HG03280 (cell line): Measurements from ENCODE around the gene TNKS2.
"Not testable (repeated sequence)": the region's sequence is repeated elsewhere in the genome, so short reads cannot be mapped to it uniquely, and the experiment has no call there.

ENCODE experiments used
- ATAC-seq: cut with Tn5 transposase; IDR thresholded peaks from one replicate; pipeline ENCODE4 v1.9.1; 2021; ENCODE audit warnings: mild to moderate bottlenecking, moderate library complexity; ENCODE audit not compliant: unreplicated experiment

TNKS2 gene

DNA sequence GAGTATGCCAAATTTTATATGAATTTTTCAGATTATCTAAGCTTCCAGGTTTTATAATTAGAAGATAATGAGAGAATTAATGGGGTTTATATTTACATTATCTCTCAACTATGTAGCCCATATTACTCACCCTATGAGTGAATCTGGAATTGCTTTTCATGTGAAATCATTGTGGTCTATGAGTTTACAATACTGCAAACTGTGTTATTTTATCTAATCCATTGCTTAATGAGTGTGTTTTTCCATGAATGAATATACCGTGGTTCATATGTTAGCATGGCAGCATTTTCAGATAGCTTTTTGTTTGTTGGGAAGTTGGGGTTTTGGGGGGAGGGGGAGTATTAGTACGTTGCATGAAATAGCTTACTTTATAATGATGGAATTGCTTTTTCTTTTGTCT is 66.5 kb downstream of the TNKS2 start:
- no peak for ATAC-seq

DNA sequence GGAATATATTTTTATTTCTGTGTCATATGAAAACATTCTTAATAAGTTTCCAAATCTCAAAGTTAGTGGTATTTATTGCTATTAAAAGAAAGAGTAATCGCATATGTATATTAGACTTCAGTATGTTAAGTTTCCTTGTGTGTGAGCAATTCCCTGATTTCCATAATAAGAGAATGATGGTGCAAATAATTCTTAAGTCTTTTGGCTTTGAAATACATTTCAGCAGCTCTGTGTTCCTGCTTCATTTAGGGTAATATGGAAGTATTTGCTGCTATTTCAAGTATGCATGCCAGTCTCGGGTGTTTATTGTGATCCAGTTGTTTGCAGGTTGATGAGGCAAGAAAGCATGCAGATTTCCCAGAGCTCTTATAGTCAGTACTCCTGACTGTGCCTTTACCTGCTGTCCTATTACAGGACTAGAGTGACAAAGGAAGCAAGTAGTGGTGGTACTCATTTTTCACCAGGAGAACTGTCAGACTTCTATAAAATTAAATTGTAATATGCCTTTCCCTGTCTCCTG is 67.4 kb downstream of the TNKS2 start:
- no peak for ATAC-seq

DNA sequence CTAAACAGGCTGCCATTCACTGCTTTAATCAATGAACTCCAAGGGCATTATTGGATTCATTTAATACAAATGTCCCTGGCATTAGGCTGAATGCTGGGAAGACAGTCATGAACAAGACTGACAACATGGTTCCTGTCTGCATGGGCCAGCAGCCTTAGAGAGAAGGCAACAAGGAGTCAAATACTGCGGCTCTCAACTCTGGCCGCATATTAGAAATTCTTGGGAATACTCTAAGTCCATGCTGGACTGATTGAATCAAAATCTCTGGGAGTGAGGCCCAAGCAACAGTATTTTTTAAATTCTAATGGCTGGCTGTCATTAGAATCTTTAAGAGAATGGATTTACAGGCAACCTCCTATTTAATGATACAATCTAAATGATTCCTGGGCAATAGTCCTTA is 76.9 kb downstream of the TNKS2 start:
- ATAC-seq: no peak

DNA sequence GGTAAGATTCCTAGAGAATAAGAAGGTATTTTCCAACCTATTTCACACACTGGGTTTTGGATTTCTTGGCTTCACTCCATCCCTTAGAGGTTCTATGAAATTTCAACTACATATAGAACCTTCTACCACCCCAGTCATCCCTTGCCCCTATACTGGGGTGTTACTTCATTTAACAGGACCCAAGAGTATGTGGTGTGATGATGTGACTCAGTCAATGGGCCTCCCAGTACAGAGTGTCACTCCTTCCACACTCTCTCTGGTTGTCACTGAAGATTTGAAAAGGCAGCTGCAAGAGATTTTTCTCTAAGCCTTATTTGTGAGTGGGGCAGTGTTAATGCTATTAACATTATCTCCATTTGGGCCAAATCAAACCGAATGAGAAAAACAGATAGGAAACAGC is 77.6 kb downstream of the TNKS2 start:
- ATAC-seq: no peak

DNA sequence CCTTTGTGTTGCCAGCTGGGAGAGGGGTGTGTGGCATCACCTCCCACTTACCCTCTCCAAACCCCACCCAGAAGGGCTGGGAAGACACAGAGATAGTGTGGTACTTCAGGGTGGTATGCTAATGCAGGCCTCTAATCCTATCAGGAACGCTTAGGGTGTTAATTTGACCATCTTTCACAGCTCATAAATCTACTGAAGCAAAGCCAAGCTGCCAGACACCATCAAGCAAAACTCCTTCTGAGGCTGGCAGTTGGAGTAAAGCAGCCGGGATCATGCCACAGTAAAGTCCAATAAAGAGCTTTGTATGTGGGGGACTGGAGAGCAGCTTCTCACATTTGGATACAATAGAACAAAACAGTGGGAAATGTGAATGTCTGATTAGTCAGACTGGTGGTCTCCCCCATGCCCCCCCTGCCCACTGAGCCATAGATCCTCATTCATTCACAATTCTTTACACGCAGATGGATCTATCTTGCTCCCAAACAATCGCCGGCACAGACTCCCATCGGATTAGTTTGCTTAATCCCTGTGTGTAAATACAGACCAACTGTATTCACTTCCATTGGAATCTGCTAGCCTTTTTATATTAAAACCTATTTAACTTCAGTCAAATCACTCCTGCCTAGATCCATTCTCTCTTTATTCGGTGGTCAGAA is 81.4 kb downstream of the TNKS2 start:
- no peak for ATAC-seq

DNA sequence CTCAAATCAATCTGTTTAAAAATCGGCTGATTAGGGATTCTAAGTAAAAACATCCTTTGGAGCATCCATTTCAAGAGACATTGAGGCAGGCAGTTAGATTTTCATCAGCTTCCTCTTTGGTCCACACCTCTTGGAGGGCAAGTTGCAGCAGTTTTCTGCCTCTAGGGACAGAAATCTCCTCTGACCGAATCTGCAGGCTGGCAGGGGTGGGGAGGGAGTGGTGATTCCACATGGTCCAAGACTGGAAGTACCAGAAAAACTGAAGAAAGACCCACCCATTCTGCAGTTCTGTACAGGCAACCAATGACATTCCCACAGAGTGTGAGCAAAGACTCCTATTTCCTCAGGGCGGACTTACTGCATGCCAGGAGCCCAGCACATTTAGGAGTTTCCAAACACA is 82.1 kb downstream of the TNKS2 start:
- no peak for ATAC-seq

DNA sequence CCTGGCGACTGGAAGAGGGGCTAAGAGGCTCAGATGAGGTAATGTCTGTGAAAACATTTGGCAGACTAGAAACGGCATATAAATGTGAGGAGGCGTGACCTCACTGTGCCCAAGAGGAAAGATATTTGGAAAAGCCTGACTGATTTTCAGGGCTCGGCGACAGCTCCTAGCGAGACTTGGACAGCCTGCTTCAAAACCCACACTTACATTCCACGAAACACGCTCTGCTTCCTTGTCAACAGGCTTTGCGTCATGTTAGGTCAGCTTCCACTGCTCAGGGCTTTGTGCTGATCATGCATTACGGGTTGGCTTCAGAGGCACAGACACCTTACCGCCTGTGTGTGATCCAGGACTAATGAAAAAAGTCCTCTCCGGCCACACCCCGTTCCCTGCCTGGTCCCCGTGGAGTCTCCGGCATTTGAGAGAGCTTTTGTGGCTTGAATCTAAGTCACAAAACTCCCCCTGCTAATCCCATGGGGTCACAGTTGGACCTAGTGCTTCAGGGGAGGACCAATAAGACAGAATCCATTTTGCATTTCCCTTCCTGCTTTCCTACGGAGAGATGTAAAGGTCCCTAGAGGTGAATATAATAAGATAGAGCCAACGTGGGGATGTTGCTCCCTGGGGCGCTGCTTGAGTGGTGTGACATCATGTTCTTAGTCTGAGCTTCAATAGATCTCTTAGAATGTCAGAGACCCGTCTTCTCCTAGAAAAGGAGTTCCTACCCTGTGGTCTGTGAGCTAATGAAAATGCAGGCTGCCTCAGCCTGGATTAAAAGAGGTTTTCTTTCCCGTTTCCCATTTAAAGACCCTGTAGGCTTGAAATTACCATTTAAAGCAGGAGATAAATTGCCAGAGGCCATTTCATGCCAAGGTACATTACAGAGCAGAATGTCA is 85.6 kb downstream of the TNKS2 start:
- no peak for ATAC-seq

DNA sequence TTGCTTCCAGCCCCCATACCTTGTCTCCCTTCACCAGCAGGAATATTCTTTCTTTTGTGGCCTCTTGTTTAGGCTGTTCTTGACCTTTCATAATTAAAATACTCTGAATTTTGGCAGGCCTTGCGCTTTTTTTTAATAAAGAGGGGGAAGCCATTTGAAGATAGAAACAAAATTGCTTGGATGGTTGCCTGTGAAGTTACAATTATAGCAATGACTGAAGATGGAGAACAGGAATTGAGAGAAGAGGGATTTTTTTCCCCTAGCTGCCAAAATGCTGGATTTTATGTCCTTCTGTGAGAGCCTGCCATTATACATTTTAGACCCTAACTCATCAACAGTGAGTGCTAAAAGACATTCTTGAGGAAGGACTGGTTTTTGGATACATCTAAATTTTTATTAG is 86.3 kb downstream of the TNKS2 start:
- ATAC-seq: no peak

DNA sequence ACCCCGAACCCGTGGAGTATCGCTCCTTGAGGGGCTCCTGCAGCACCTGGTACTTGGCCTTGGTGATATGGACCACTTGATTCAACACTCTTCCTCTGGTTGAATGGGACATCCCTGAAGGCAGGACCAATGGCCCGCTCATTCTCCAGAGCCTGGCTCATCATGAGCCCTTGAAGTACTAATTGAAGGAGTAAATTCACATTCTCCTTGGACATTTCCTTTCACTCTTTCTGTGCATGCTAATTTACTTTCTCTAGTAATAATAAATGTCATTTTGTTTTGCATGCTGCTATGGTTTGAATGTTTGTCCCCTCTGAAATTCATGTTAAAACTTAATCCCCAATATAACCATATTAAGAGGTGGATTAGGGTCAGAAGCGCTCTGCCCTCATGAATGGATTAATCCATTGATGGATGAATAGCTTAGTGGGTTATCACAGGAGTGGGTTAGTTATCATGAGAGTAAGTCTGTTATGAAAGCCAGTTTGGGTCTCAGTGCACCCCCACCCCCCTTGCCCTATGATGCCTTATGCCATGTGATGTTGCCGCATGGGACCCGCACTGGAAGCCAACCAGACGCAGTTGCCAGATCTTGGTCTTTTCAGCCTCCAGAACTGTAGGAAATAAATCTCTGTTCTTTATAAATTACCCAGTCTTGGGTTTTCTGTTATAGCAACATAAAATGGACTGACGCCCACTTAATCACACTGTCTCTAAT is 87.3 kb downstream of the TNKS2 start:
- ATAC-seq: no peak

DNA sequence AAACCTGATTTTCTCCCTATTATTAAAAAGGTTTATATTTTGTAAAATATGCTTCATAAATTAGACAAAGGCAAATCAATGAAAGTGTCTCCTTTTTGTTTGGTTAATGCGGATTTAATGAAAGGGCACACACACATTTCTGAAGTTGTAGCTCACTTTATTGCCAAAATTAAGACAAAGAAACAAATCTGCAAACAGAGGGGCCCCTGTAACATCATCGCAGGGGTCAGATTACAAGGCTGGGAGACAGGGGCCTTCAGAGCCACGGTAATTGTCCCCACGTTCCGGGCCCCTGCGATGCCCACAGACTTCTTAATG is 88.7 kb downstream of the TNKS2 start:
- no peak for ATAC-seq

DNA sequence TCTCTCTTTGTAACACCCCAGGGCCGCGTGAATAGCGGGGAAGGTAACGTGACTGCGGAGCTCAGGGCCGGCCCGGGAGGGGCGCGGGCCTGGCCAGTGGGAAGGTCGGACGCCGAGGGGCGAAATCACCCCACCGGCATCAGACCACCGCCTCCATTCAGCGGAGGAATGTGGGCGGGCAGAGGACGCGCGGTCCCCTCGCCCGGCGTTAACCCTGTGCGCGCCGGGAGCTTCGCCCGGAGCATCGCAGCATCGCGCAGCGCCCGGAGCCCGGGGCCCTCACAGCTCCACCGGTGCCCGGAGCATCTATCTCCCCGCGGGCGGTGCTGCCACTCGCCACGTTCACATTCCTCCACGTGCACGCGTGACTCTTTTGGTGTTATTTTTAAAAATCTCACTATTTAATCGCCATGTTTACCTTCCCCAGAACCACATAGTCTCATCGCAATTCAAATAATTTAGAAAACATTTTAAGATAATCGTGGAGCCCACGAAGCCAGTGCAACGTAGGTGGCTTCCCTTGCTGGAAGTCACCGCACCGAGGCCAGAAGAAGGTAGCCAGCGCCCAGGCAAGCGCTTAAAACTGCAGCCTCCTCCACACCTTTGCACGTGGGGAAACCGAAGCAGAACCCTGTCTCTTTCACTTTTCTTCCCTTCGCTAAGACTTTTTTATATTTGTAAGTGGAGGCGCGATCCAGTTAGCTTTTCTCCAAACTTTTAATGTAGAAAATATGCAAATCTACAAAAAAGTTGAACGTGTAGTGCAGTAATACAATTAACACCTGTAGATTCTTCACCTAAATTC is 89.2 kb downstream of the TNKS2 start:
- ATAC-seq: no peak

DNA sequence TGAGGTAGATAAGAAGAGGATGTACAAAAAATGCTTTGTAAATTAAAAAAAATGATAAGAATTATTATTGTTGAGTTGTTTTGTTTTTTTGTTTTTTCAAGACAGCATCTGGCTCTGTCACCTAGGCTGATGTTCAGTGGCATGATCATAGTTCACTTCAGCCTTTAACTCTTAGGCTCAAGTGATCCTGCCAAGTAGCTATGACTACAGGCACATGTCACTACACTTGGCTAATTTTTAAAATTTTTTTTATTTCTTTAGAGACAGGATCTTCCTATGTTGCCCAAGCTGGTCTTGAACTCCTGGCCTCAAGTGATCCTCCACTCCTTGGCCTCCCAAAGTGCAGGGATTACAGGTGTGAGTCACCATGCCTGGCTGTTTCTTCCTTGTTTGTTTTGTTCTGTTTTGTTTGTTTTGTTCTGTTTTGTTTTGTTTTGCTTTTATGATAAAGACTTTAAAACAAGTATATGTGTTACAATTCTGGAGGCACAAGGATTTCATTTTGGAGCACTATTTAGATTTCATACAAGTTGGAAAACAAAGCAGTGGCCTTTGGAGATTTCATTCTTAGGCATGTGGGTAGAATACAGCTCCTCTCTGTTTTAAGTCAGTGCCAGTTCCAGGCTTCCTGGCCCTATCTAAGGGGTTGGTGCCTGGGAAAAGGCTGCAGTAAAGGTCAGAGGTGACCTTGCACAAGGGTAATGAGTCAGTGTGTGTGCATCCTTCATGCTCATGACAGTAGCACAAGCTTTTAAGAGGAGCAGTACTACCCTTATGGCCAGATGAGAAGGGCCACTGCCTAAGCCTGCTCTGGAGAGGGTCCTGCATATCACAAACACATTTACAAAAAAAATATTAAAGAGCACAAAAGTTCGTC is 93.1 kb downstream of the TNKS2 start:
- no peak for ATAC-seq

DNA sequence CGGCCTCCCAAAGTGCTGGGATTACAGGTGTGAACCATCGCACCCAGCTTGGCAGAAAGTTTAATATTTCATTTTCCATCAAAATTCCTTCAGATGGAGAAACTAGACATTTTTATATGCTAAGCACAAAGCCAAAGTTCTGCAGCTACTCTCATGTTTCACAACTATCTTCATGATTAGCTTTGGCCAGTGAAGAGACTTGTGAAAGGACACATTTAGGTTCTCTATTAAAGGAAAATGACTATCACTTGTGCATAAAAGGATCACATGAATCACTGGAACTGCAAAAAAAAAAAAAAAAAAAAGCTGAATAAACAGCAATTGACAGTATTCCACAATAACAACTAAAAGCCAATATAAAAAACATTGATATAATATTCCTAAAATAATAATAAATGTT is 94.8 kb downstream of the TNKS2 start:
- no peak for ATAC-seq

DNA sequence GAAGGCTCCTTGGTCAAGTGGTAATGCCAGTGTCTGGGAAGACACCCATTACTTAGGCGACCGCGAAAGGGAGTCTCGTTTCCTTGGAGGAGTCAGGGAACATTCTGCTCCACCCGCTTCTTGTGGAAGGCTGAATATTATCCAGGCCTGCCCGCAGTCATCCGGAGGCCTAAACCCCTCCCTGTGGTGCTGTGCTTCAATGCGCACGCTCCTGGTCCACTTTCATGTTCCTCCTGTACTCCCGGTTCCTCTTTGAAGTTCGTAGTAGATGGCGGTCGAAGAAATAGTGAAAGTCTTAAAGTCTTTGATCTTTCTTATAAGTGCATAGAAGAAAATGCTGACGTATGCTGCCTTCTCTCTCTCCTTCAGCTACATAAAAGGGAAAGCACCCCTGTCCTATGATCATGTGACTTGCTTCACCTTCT is 96.0 kb downstream of the TNKS2 start:
- not testable (repeated sequence) for ATAC-seq

DNA sequence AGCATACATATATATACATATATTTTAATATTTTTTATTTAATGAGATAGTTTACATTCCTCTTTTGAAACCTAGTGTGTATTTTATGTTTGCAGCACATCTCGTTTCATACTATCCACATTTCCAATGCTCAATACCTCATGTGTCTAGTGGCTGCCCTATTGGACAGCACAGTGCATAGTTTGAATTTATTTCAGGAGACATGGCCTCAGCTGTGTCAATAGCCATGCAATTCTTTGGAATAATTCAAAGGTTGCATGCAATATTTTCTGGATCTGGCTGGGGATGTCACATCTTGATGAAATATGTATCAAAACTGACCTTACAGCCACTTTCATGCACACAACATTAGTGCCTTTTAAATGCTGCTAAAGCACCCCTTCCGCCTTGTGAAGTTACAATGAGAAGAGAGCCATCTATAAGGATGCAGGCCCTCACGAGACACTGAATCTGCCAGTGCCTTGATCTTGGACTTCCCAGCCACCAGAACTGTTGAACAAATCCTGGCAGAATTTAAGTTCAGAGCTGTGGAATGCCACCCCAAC is 98.1 kb downstream of the TNKS2 start:
- no peak for ATAC-seq

DNA sequence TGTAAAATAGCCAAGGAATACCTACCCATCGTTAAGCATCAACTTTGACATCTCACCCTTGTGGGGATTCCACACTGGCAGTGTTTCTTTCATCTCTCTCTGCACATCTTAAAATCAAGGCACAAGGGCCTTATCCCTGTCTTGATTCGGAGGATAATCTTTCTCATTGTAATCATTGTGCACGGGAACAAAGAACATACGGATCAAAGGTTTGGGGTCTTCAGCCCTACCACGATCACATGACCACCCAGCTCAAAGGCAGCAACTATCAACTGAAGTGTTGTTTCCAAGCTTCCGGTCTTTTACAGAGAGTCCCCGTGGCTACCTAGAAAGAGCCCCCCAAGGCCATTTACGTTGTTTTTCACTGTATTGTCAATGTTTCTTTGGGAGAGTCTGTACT is 99.2 kb downstream of the TNKS2 start:
- ATAC-seq: no peak

DNA sequence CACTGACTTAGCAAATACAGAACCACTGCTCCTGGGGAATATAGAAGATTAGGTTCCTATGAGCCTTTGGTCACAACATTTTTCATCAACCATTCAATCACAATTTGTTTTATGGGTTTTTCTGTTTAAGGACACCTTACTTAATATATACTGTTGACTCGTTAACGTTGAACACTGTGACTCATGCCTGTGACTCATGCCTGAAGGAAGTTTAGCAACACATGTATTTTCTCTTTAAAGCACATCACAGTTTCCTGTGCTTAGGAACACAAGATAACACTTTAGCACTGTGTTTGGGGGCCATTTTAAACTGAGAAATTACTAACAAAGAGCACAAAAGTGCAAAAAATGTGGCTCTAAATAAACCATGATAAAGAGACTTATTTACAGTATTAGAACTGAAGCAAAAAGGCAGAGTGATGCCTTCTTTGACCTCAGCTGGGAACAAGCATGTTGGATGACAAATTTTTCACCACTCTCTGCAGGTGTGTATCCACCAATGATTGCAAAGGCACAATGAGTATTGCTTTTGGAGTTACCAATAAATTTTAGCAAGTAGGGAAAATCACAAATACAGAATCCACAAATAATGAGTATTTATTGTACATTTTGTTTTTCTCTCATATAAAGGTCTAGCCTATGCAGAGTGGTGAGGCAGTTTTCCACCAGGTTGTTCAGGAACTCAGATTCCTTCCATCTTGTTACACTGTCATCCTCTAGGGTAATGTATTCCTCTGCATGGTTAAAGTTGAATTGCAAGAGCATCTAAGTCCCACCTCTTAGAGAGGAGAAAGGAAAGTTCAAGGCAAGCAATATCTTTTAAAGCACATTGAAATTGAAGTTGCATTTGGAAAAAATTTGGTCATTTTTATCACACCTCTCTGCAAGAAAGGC is 103.8 kb downstream of the TNKS2 start:
- ATAC-seq: no peak

DNA sequence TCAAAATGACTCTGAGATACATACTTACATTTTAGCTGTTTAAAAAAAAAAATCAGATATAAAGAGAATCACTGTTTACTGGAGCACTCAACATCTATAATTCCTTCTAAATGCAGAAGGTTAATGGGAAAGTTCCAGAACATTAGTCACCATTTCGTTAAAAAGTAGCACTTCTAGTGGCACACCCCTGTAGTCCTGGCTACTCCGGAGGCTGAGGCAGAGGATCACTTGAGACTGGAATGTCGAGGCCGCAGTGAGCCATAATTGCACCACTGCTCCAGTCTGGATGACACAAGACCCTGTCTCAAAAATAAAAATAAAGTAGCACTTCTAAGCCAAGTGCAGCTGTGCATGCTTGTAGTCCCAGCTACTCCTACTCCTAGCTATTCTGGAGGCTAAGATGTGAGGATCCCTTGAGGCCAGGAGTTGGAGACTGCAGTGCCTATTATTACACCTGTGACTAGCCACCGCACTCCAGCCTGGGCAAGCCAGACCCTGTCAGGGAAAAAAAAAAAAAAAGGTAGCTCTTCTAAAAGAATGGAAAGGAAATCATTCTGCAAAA is 108.9 kb downstream of the TNKS2 start:
- no peak for ATAC-seq
